Keratinocyte (primary cell): ENCODE data around the gene RETN. TPM values are rescaled to one million over a fixed set of nuclear protein-coding genes. Genes with fewer than 3 reads are reported as not detected.

ENCODE experiments used
- DNase-seq: peaks from one replicate; pipeline ENCODE4 v3.0.0-alpha.2; 2011; ENCODE audit warnings: low read depth, missing footprints, low spot score
- FAIRE-seq: peaks from 2 replicates; lab custom pipeline; 2011; peaks lifted over from hg19 to GRCh38; lab: Jason Lieb, UNC
- H2AFZ ChIP-seq: 2 replicates; pipeline ENCODE4 v1.6.0; 2012; ENCODE audit warnings: low read length, control low read depth, inconsistent platforms; ENCODE audit not compliant: control insufficient read depth
- H3K27ac ChIP-seq: 2 replicates; pipeline ENCODE4 v1.5.1; 2011; ENCODE audit warnings: low read length; ENCODE audit not compliant: control insufficient read depth, insufficient read depth
- H3K27me3 ChIP-seq: 3 replicates; pipeline ENCODE4 v1.6.0; 2011; ENCODE audit warnings: low read length; ENCODE audit not compliant: control insufficient read depth, insufficient read depth; ENCODE audit errors: extremely low read depth
- H3K36me3 ChIP-seq, 2 experiments: 2 replicates in 1 of 2; 3 replicates in 1 of 2; pipeline ENCODE4 v1.5.1; 2011; ENCODE audit warnings: low read length in 2 of 2, mild to moderate bottlenecking in 1 of 2; ENCODE audit not compliant: control insufficient read depth in 2 of 2, insufficient read depth in 2 of 2; ENCODE audit errors: extremely low read depth in 1 of 2
- H3K4me1 ChIP-seq: 3 replicates; pipeline ENCODE4 v1.5.1; 2011; ENCODE audit warnings: low read length; ENCODE audit not compliant: control insufficient read depth, insufficient read depth; ENCODE audit errors: extremely low read depth
- H3K4me2 ChIP-seq: 3 replicates; pipeline ENCODE4 v1.6.0; 2011; ENCODE audit warnings: low read depth, low read length; ENCODE audit not compliant: control insufficient read depth, insufficient read depth; ENCODE audit errors: extremely low read depth
- H3K4me3 ChIP-seq, 3 experiments: fragments of 200-600 bp in 1 of 3; sonication (generic) in 1 of 3; 2 replicates in 2 of 3; 3 replicates in 1 of 3; pipeline ENCODE4 v1.5.1; 2011 to 2016; ENCODE audit warnings: low read length in 3 of 3, mild to moderate bottlenecking in 3 of 3, control low read depth in 2 of 3, inconsistent platforms in 1 of 3, low read depth in 1 of 3, mixed read lengths in 1 of 3, mixed run types in 1 of 3, moderate library complexity in 1 of 3; ENCODE audit not compliant: control insufficient read depth in 2 of 3, insufficient read depth in 2 of 3; ENCODE audit errors: extremely low read depth in 1 of 3
- H3K79me2 ChIP-seq: 2 replicates; pipeline ENCODE4 v1.6.0; 2012; ENCODE audit warnings: low read length; ENCODE audit not compliant: control insufficient read depth, insufficient read depth
- H3K9ac ChIP-seq: 3 replicates; pipeline ENCODE4 v1.6.0; 2011; ENCODE audit warnings: low read length; ENCODE audit not compliant: control insufficient read depth, insufficient read depth; ENCODE audit errors: extremely low read depth
- H3K9me1 ChIP-seq: 3 replicates; pipeline ENCODE4 v1.6.0; 2011; ENCODE audit warnings: low read length; ENCODE audit not compliant: control insufficient read depth, insufficient read depth; ENCODE audit errors: extremely low read depth
- H3K9me3 ChIP-seq: 2 replicates; pipeline ENCODE4 v1.5.1; 2012; ENCODE audit warnings: low read depth, low read length; ENCODE audit not compliant: control insufficient read depth
- H4K20me1 ChIP-seq: 3 replicates; pipeline ENCODE4 v1.6.0; 2011; ENCODE audit warnings: low read length; ENCODE audit not compliant: control insufficient read depth, insufficient read depth; ENCODE audit errors: extremely low read depth
- CTCF ChIP-seq, 3 experiments: IDR thresholded peaks in 1 of 3; conservative IDR thresholded peaks in 1 of 3; optimal IDR thresholded peaks in 1 of 3; 2 replicates in 2 of 3; 3 replicates in 1 of 3; pipeline versions ENCODE3 to v1.5.1; 2011; ENCODE audit warnings: low read length in 3 of 3, mild to moderate bottlenecking in 3 of 3, moderate library complexity in 2 of 3, control low read depth in 1 of 3, inconsistent platforms in 1 of 3; ENCODE audit not compliant: insufficient read depth in 2 of 3; ENCODE audit errors: extremely low read depth in 1 of 3
- EZH2 ChIP-seq: IDR thresholded peaks from one replicate; pipeline ENCODE4 v1.6.1; 2012; ENCODE audit warnings: inconsistent platforms, mild to moderate bottlenecking, low read length, moderate library complexity
- dilution Hi-C: fragments of 300-500 bp; cut with MboI; formaldehyde crosslinking; loops from one replicate; pipeline ENCODE4 v1.7.0; 2020; ENCODE audit warnings: low sequenced_read_pairs; ENCODE audit not compliant: extremely low pct_ligation_motif_present
- polyA plus RNA-seq, 5 experiments: library from polyadenylated mRNA; depleted of rRNA in 3 of 5; stranded (reverse) in 3 of 5; stranded (forward) in 1 of 5; unstranded in 1 of 5; fragments of >200 nt; gene quantifications; 1 replicate in 1 of 5; 2 replicates in 3 of 5; 3 replicates in 1 of 5; pipeline versions ENCODE4 v1.2.1 to v1.2.3, GENCODE V29; 2011 to 2012; ENCODE audit warnings: missing spikeins in 2 of 5, low read depth in 1 of 5, low replicate concordance in 1 of 5

RETN gene
- polyA plus RNA-seq, 1 donor (not counting 4 experiments of a cell fraction or from before 2014, with no cell fraction given) = not detected

GRCh38 chr19:7716762-7717161 lies 47.9 kb downstream of the RETN start:
- Histone ChIP-seq H3K9me3 (no peaks in the 10 kb centered on the region), H3K4me2 (no peak overlapping the region), H3K9me1 (no peaks in the 10 kb centered on the region), H3K79me2 (no peaks in the 10 kb centered on the region), H3K27ac (no peak overlapping the region), H3K4me3 (no peak overlapping the region), H3K27me3 (no peaks in the 10 kb centered on the region), H4K20me1 (no peaks in the 10 kb centered on the region), H3K9ac (no peak overlapping the region), H2AFZ (no peak overlapping the region), H3K4me1 (no peaks in the 10 kb centered on the region), H3K36me3 (no peaks in the 10 kb centered on the region)
- TF ChIP-seq CTCF (optimal IDR thresholded peaks at IDR 0.05 in 1 of 3, IDR thresholded peaks at IDR 0.05 in 1 of 3, conservative IDR thresholded peaks at IDR 0.05 in 1 of 3; ENCODE audit: extremely low read depth in 1 of 3, insufficient read depth in 2 of 3, low read length in 3 of 3) (no peak), EZH2 (no peak)
- DNase-seq (no peak), FAIRE-seq (no peak)
- dilution Hi-C loops = no loop called here

- H3K4me2 ChIP-seq = no peak overlapping the region
- no peak overlapping the region for H3K27ac ChIP-seq
- no peaks in the 10 kb centered on the region for H3K4me1 ChIP-seq
- H3K27me3 ChIP-seq = no peaks in the 10 kb centered on the region
- no peak for DNase-seq
- no peak for FAIRE-seq
- no peaks in the 10 kb centered on the region for H3K9me3 ChIP-seq
- H4K20me1 ChIP-seq = no peaks in the 10 kb centered on the region
- TF ChIP-seq EZH2 (no peak), CTCF (optimal IDR thresholded peaks at IDR 0.05 in 1 of 3, IDR thresholded peaks at IDR 0.05 in 1 of 3, conservative IDR thresholded peaks at IDR 0.05 in 1 of 3; ENCODE audit: extremely low read depth in 1 of 3, insufficient read depth in 2 of 3, low read length in 3 of 3) (no peak)
- no peak overlapping the region for H3K4me3 ChIP-seq
- H3K79me2 ChIP-seq = no peaks in the 10 kb centered on the region
- H2AFZ ChIP-seq = no peak overlapping the region
- dilution Hi-C loops = no loop called here
- H3K9me1 ChIP-seq = no peaks in the 10 kb centered on the region
- H3K36me3 ChIP-seq = no peaks in the 10 kb centered on the region
- no peak overlapping the region for H3K9ac ChIP-seq
Observed at GRCh38 chr19:7718668-7719067, 49.8 kb downstream of the RETN start.

Other genes starting within 250 kb of the RETN start
- gene PEX11G, start 180.0 kb upstream of the RETN start, polyA plus RNA-seq = 1.1 to 2.7 TPM (median 1.3 TPM) in 3 replicates
- 8.5 to 15.9 TPM (median 10.0 TPM) in 3 replicates for gene ZNF358, start 152.9 kb upstream of the RETN start, polyA plus RNA-seq
- 14.0 to 36.0 TPM (median 15.5 TPM) in 3 replicates for gene MCOLN1, start 146.4 kb upstream of the RETN start, polyA plus RNA-seq
- gene PNPLA6, start 133.3 kb upstream of the RETN start, polyA plus RNA-seq = 22.4 to 40.0 TPM (median 33.1 TPM) in 3 replicates
- gene CAMSAP3, start 73.2 kb upstream of the RETN start, polyA plus RNA-seq = 2.4 to 6.1 TPM (median 5.0 TPM) in 3 replicates
- 15.6 to 22.9 TPM (median 17.7 TPM) in 3 replicates for gene XAB2, start 39.5 kb upstream of the RETN start, polyA plus RNA-seq
- 32.8 to 85.8 TPM (median 51.5 TPM) in 3 replicates for gene PET100, start 39.3 kb upstream of the RETN start, polyA plus RNA-seq
- not detected in 3 replicates for gene PCP2, start 35.3 kb upstream of the RETN start, polyA plus RNA-seq
- gene STXBP2, start 31.9 kb upstream of the RETN start, polyA plus RNA-seq = 58.8 to 88.7 TPM (median 63.6 TPM) in 3 replicates
- 0.09 TPM in 1 of 3 replicates, not detected in the others for gene MCEMP1, start 8.0 kb downstream of the RETN start, polyA plus RNA-seq
- gene TRAPPC5, start 11.8 kb downstream of the RETN start, polyA plus RNA-seq = 27.7 to 141 TPM (median 54.8 TPM) in 3 replicates
- 0.14 TPM in 1 of 3 replicates, not detected in the others for gene FCER2, start 33.1 kb downstream of the RETN start, polyA plus RNA-seq
- gene CLEC4G, start 63.1 kb downstream of the RETN start, polyA plus RNA-seq = not detected in 3 replicates
- not detected in 3 replicates for gene CD209, start 78.5 kb downstream of the RETN start, polyA plus RNA-seq
- 0.03 TPM in 1 of 3 replicates, not detected in the others for gene CLEC4M, start 94.2 kb downstream of the RETN start, polyA plus RNA-seq
- 7.5 to 14.8 TPM (median 8.5 TPM) in 3 replicates for gene EVI5L, start 161.2 kb downstream of the RETN start, polyA plus RNA-seq
- gene PRR36, start 205.3 kb downstream of the RETN start, polyA plus RNA-seq = 0.05 TPM in 2 of 3 replicates, not detected in the other
- gene LRRC8E, start 219.5 kb downstream of the RETN start, polyA plus RNA-seq = 11.5 to 22.2 TPM (median 13.5 TPM) in 3 replicates
- 8.4 to 11.7 TPM (median 10.9 TPM) in 3 replicates for gene MAP2K7, start 234.8 kb downstream of the RETN start, polyA plus RNA-seq
- 0.28 to 0.72 TPM (median 0.68 TPM) in 3 replicates for gene TGFBR3L, start 245.8 kb downstream of the RETN start, polyA plus RNA-seq